GM12865 (cell line): ENCODE results near the gene SKIDA1.
A peak's percentile ranks its signal among the peaks of the same experiment; 100 is the strongest.

Experiments used
- DNase-seq: peaks from one replicate; pipeline ENCODE4 v3.0.0; 2010; ENCODE audit warnings: low read depth
- H3K4me3 ChIP-seq: 2 replicates; pipeline ENCODE4 v1.5.1; 2011; ENCODE audit warnings: mild to moderate bottlenecking, low read depth, low read length, control low read depth
- CTCF ChIP-seq: IDR thresholded peaks from 2 replicates; pipeline ENCODE4 v1.5.1; 2011; ENCODE audit warnings: low read length, control low read depth, low read depth, inconsistent platforms; ENCODE audit not compliant: insufficient read depth; ENCODE audit errors: missing control alignments

The SKIDA1 gene

GRCh38 chr10:21498986-21499385 is 26.5 kb downstream of the SKIDA1 start:
- no peak for TF ChIP-seq CTCF
- no peak for DNase-seq
- no peak overlapping the region for H3K4me3 ChIP-seq

GRCh38 chr10:21498377-21498776 is 27.1 kb downstream of the SKIDA1 start:
- no peak overlapping the region for H3K4me3 ChIP-seq
- no peak for TF ChIP-seq CTCF
- no peak for DNase-seq

GRCh38 chr10:21497177-21497807 is 28.2 kb downstream of the SKIDA1 start:
- H3K4me3 ChIP-seq, result peak overlapping the region; percentile 84
- TF ChIP-seq CTCF, result no peak
- peak; percentile 29 for DNase-seq

GRCh38 chr10:21496343-21497176 is 28.9 kb downstream of the SKIDA1 start:
- TF ChIP-seq CTCF, result peak; percentile 56
- peak overlapping the region; percentile 84 for H3K4me3 ChIP-seq
- peak; percentile 69 for DNase-seq

- peak; percentile 89 for TF ChIP-seq CTCF
- DNase-seq, result peak; percentile 92
Observed at GRCh38 chr10:21495752-21496342, 29.6 kb downstream of the SKIDA1 start.

GRCh38 chr10:21495002-21495751 is 30.3 kb downstream of the SKIDA1 start:
- no peak for DNase-seq
- peak overlapping the region; percentile 84 for H3K4me3 ChIP-seq
- TF ChIP-seq CTCF, result no peak

More at GRCh38 chr10:21495752-21496342, 29.6 kb downstream of the SKIDA1 start:
- peak overlapping the region; percentile 84 for H3K4me3 ChIP-seq
